IMR-90 (cell line): ENCODE measurements around the gene DHRSX. TPM values are rescaled to one million over a fixed set of nuclear protein-coding genes. Genes with fewer than 3 reads are reported as not detected.
A peak's percentile ranks its signal among the peaks of the same experiment; 100 is the strongest.

Source experiments
- ATAC-seq: fragments of 200-7000 bp; cut with Tn5 transposase; 2 replicates; pipeline ENCODE4 v1.9.1; 2020; ENCODE audit warnings: low read depth, mild to moderate bottlenecking, moderate library complexity
- BruUV-seq: library from RNA; stranded (reverse); fragments of 400-500 nt; replicated peaks from 2 replicates; lab custom pipeline; 2021; lab: Mats Ljungman, UMichigan
- CTCF ChIA-PET: fragments of 300-600 bp; formaldehyde crosslinking; extraction: SDS; loops from one replicate; lab custom pipeline; 2021; ENCODE audit warnings: antibody characterized with exemption; lab: Yijun Ruan, JAX
- POLR2A ChIA-PET: fragments of 300-600 bp; sonication (Branson Sonifier 250); formaldehyde crosslinking; loops from one replicate; lab custom pipeline; 2022; ENCODE audit warnings: antibody characterized with exemption; ENCODE audit not compliant: unreplicated experiment; lab: Charles Lee
- DNase-seq: peaks from one replicate; pipeline ENCODE4 v3.0.0; 2013
- H2AFZ ChIP-seq: replicated peaks from 2 replicates; pipeline ENCODE3; 2013; ENCODE audit warnings: low read length, mild to moderate bottlenecking; ENCODE audit not compliant: poor library complexity
- H2AK5ac ChIP-seq: 2 replicates; pipeline ENCODE4 v1.6.1; 2013; ENCODE audit warnings: low read depth, low read length, inconsistent platforms
- H2AK9ac ChIP-seq: replicated peaks from 2 replicates; pipeline ENCODE3; 2013; ENCODE audit warnings: mild to moderate bottlenecking, low read depth, low read length, moderate library complexity; ENCODE audit not compliant: poor library complexity
- H2BK120ac ChIP-seq: 2 replicates; pipeline ENCODE4 v1.6.1; 2013; ENCODE audit warnings: low read depth, low read length, inconsistent platforms
- H2BK15ac ChIP-seq: 3 replicates; pipeline ENCODE4 v1.6.1; 2013; ENCODE audit warnings: low read depth, low read length, inconsistent platforms
- H2BK20ac ChIP-seq: 2 replicates; pipeline ENCODE4 v1.6.1; 2013; ENCODE audit warnings: low read depth, mild to moderate bottlenecking, inconsistent platforms, low read length, moderate library complexity
- H2BK5ac ChIP-seq: 2 replicates; pipeline ENCODE4 v1.6.1; 2013; ENCODE audit warnings: mild to moderate bottlenecking, low read depth, low read length, inconsistent platforms; ENCODE audit not compliant: poor library complexity, severe bottlenecking
- H3K14ac ChIP-seq: replicated peaks from 2 replicates; pipeline ENCODE4 v1.6.1; 2013; ENCODE audit warnings: low read depth, low read length, inconsistent platforms
- H3K18ac ChIP-seq: 2 replicates; pipeline ENCODE4 v1.6.1; 2013; ENCODE audit warnings: low read depth, low read length, control low read depth
- H3K23ac ChIP-seq: 2 replicates; pipeline ENCODE4 v1.6.1; 2013; ENCODE audit warnings: low read depth, low read length, inconsistent platforms
- H3K27ac ChIP-seq: 2 replicates; pipeline ENCODE4 v1.5.1; 2013; ENCODE audit warnings: mild to moderate bottlenecking, control low read depth, low read length; ENCODE audit not compliant: insufficient read depth
- H3K27me3 ChIP-seq: 2 replicates; pipeline ENCODE4 v1.6.1; 2013; ENCODE audit warnings: low read length; ENCODE audit not compliant: control insufficient read depth, insufficient read depth
- H3K36me3 ChIP-seq: 2 replicates; pipeline ENCODE4 v1.6.1; 2013; ENCODE audit warnings: low read length, mixed read lengths; ENCODE audit not compliant: control insufficient read depth, insufficient read depth
- H3K4ac ChIP-seq: 2 replicates; pipeline ENCODE4 v1.6.1; 2013; ENCODE audit warnings: low read depth, low read length, inconsistent platforms
- H3K4me1 ChIP-seq: 2 replicates; pipeline ENCODE4 v1.6.1; 2013; ENCODE audit warnings: low read length, mixed read lengths; ENCODE audit not compliant: control insufficient read depth, insufficient read depth
- H3K4me2 ChIP-seq: 2 replicates; pipeline ENCODE4 v1.6.1; 2013; ENCODE audit warnings: low read depth, mild to moderate bottlenecking, control low read depth, low read length, moderate library complexity
- H3K4me3 ChIP-seq: 2 replicates; pipeline ENCODE4 v1.5.1; 2013; ENCODE audit warnings: low read depth, mild to moderate bottlenecking, control low read depth, low read length, moderate library complexity; ENCODE audit not compliant: insufficient read depth
- H3K56ac ChIP-seq: 2 replicates; pipeline ENCODE4 v1.6.1; 2013; ENCODE audit warnings: low read length, inconsistent platforms; ENCODE audit not compliant: insufficient read depth; ENCODE audit errors: extremely low read depth
- H3K79me1 ChIP-seq, 2 experiments: 2 replicates each; pipeline ENCODE4 v1.6.1; 2013; ENCODE audit warnings: low read length in 2 of 2, inconsistent platforms in 1 of 2, low read depth in 1 of 2
- H3K9ac ChIP-seq: 2 replicates; pipeline ENCODE4 v1.6.1; 2013; ENCODE audit warnings: low read depth, low read length, control low read depth
- H3K9me1 ChIP-seq: 2 replicates; pipeline ENCODE4 v1.6.1; 2013; ENCODE audit warnings: low read length, inconsistent platforms; ENCODE audit not compliant: insufficient read depth
- H3K9me3 ChIP-seq: 2 replicates; pipeline ENCODE4 v1.6.1; 2013; ENCODE audit warnings: low read length; ENCODE audit not compliant: control insufficient read depth, insufficient read depth
- H4K20me1 ChIP-seq: 2 replicates; pipeline ENCODE4 v1.6.1; 2013; ENCODE audit warnings: low read length, inconsistent platforms; ENCODE audit not compliant: insufficient read depth
- H4K5ac ChIP-seq: 2 replicates; pipeline ENCODE4 v1.6.1; 2013; ENCODE audit warnings: mild to moderate bottlenecking, low read depth, low read length, control low read depth
- H4K8ac ChIP-seq, 2 experiments: 2 replicates each; pipeline ENCODE4 v1.6.1; 2013; ENCODE audit warnings: low read depth in 2 of 2, low read length in 2 of 2, control low read depth in 1 of 2, inconsistent platforms in 1 of 2
- H4K91ac ChIP-seq: 2 replicates; pipeline ENCODE4 v1.6.1; 2013; ENCODE audit warnings: low read depth, low read length, inconsistent platforms; ENCODE audit not compliant: insufficient read depth
- BHLHE40 ChIP-seq: fragments of 150-350 bp; IDR thresholded peaks from 2 replicates; pipeline ENCODE4 v1.6.1; 2016; ENCODE audit warnings: mild to moderate bottlenecking, low read depth, low read length
- CEBPB ChIP-seq: IDR thresholded peaks from 2 replicates; pipeline ENCODE4 v1.6.1; 2012; ENCODE audit warnings: low read depth, low read length, improper control_type of control experiment
- CTCF ChIP-seq: conservative IDR thresholded peaks from 2 replicates; pipeline ENCODE4 v1.5.1; 2012; ENCODE audit warnings: mild to moderate bottlenecking, low read depth, low read length, improper control_type of control experiment
- ELK1 ChIP-seq: fragments of 150-350 bp; IDR thresholded peaks from 2 replicates; pipeline ENCODE4 v1.6.1; 2016; ENCODE audit warnings: low read depth, mild to moderate bottlenecking, low read length, moderate library complexity, borderline replicate concordance
- FOS ChIP-seq: fragments of 150-350 bp; IDR thresholded peaks from 2 replicates; pipeline ENCODE4 v1.6.1; 2016; ENCODE audit warnings: low read depth, low read length
- MAFK ChIP-seq: IDR thresholded peaks from 2 replicates; pipeline ENCODE4 v1.6.1; 2012; ENCODE audit warnings: low read depth, low read length, improper control_type of control experiment
- MAZ ChIP-seq: IDR thresholded peaks from 2 replicates; pipeline ENCODE4 v1.6.1; 2012; ENCODE audit warnings: low read depth, mild to moderate bottlenecking, low read length, improper control_type of control experiment, moderate library complexity, borderline replicate concordance
- MXI1 ChIP-seq: IDR thresholded peaks from 2 replicates; pipeline ENCODE4 v1.6.1; 2012; ENCODE audit warnings: low read depth, mild to moderate bottlenecking, low read length, moderate library complexity, borderline replicate concordance
- NFE2L2 ChIP-seq: fragments of 150-350 bp; IDR thresholded peaks from 2 replicates; pipeline ENCODE4 v1.6.1; 2016; ENCODE audit warnings: low read depth, mild to moderate bottlenecking, low read length
- POLR2A ChIP-seq: IDR thresholded peaks from 2 replicates; pipeline ENCODE4 v1.6.1; 2012; ENCODE audit warnings: mild to moderate bottlenecking, low read depth, low read length
- RAD21 ChIP-seq: IDR thresholded peaks from 2 replicates; pipeline ENCODE4 v1.6.1; 2012; ENCODE audit warnings: low read length, improper control_type of control experiment
- RCOR1 ChIP-seq: IDR thresholded peaks from 2 replicates; pipeline ENCODE4 v1.6.1; 2012; ENCODE audit warnings: mild to moderate bottlenecking, low read length, improper control_type of control experiment; ENCODE audit not compliant: insufficient replicate concordance
- RFX5 ChIP-seq: IDR thresholded peaks from 2 replicates; pipeline ENCODE4 v1.8.0; 2012; ENCODE audit warnings: low read depth, mild to moderate bottlenecking, low read length, moderate library complexity
- SMC3 ChIP-seq: fragments of 150-350 bp; IDR thresholded peaks from 2 replicates; pipeline ENCODE4 v1.6.1; 2016; ENCODE audit warnings: low read depth, mild to moderate bottlenecking, antibody characterized with exemption, low read length, moderate library complexity
- WGBS, 2 experiments: methylation state at CpG; one replicate each; pipeline versions ENCODE4 v1.1.5 to v1.1.7; 2013; ENCODE audit warnings: missing lambda C conversion rate in 2 of 2; ENCODE audit not compliant: insufficient read length in 1 of 2; ENCODE audit errors: extremely low coverage in 2 of 2; 5-methylcytosine and 5-hydroxymethylcytosine counted together
- dilution Hi-C: fragments of 300-500 bp; cut with HindIII; formaldehyde crosslinking; loops from one replicate; pipeline ENCODE4 v1.14.3; 2018; ENCODE audit warnings: low sequenced_read_pairs; ENCODE audit not compliant: unreplicated experiment
- in situ Hi-C: fragments of 300-500 bp; cut with MboI; formaldehyde crosslinking; loops from 3 replicates; pipeline ENCODE4 v1.14.3; 2019; ENCODE audit warnings: low sequenced_read_pairs, inconsistent platforms, mixed read lengths
- intact Hi-C: fragments of 100-400 bp; cut with micrococcal nuclease; formaldehyde crosslinking; loops from 2 replicates; pipeline ENCODE4 v1.10.0; 2022
- polyA plus RNA-seq, 3 experiments: library from polyadenylated mRNA; depleted of rRNA; stranded (reverse); fragments of >200 nt; gene quantifications; 2 replicates each; pipeline ENCODE4 v1.2.3, GENCODE V29; 2012; ENCODE audit warnings: low replicate concordance in 1 of 3
- total RNA-seq: library from RNA; depleted of rRNA; stranded (reverse); fragments of >200 nt; gene quantifications from 2 replicates; pipeline ENCODE4 v1.2.3, GENCODE V29; 2012

The DHRSX gene
- total and polyA plus RNA-seq, 2 of the 4 experiments (the other 2 are of a cell fraction) = 26.2 to 38.0 TPM

GRCh38 chrX:2445662-2446623, 54.8 kb downstream of the DHRSX start:
- H3K27me3 ChIP-seq = no peaks in the 10 kb centered on the region
- no peak overlapping the region for H2AK9ac ChIP-seq
- 92% methylated on average over 19 of the region's 31 CpGs; no CpG with 5 or more reads in 1 of the 2 experiments for WGBS, 2 experiments
- H3K9me3 ChIP-seq = no peaks in the 10 kb centered on the region
- H3K18ac ChIP-seq = no peak overlapping the region
- H2BK15ac ChIP-seq = no peak overlapping the region
- DNase-seq (no peak), ATAC-seq (no peak)
- peaks cover 18% of the 10 kb centered on the region for H4K20me1 ChIP-seq
- no peak overlapping the region for H3K14ac ChIP-seq
- intact Hi-C loops = no loop called here
- H3K9ac ChIP-seq = no peak overlapping the region
- in situ Hi-C loops = no loop called here
- H4K91ac ChIP-seq = no peak overlapping the region
- dilution Hi-C loops = no loop called here
- no peak overlapping the region for H4K5ac ChIP-seq
- no peak overlapping the region for H2BK120ac ChIP-seq
- ChIA-PET POLR2A (no interaction called here), CTCF (no interaction called here)
- no peaks in the 10 kb centered on the region for H3K4me1 ChIP-seq
- BruUV-seq = no TSS peak
- H3K4ac ChIP-seq = no peak overlapping the region
- no peak overlapping the region for H2AK5ac ChIP-seq
- H4K8ac ChIP-seq = no peak overlapping the region
- no peak overlapping the region for H3K56ac ChIP-seq
- peaks cover 13% of the 10 kb centered on the region; the same call in 1 of the 2 replicates for H3K9me1 ChIP-seq
- no peak overlapping the region for H3K4me3 ChIP-seq
- H3K4me2 ChIP-seq = no peak overlapping the region
- H3K27ac ChIP-seq = no peak overlapping the region
- H2BK20ac ChIP-seq = no peak overlapping the region
- no peak overlapping the region for H2BK5ac ChIP-seq
- no peak overlapping the region for H3K23ac ChIP-seq
- peaks cover 31 to 40% of the 10 kb centered on the region in 2 experiments for H3K79me1 ChIP-seq
- H2AFZ ChIP-seq = peak overlapping the region; percentile 19
- peaks cover 6% of the 10 kb centered on the region for H3K36me3 ChIP-seq
- TF ChIP-seq SMC3 (no peak), CTCF (no peak), RAD21 (no peak), RCOR1 (no peak), MAFK (no peak), FOS (no peak), MXI1 (no peak), BHLHE40 (no peak), NFE2L2 (no peak), CEBPB (no peak), MAZ (no peak), RFX5 (no peak), ELK1 (no peak), POLR2A (no peak)
